ENCODE data around the gene BTNL9. TPM values are rescaled to one million over a fixed set of nuclear protein-coding genes. Genes with fewer than 3 reads are reported as not detected.
"Not testable (repeated sequence)": the region's sequence is repeated elsewhere in the genome, so short reads cannot be mapped to it uniquely, and the experiment has no call there.

Gene BTNL9
- total RNA-seq, 2 experiments from 2014 or later = not detected

DNA sequence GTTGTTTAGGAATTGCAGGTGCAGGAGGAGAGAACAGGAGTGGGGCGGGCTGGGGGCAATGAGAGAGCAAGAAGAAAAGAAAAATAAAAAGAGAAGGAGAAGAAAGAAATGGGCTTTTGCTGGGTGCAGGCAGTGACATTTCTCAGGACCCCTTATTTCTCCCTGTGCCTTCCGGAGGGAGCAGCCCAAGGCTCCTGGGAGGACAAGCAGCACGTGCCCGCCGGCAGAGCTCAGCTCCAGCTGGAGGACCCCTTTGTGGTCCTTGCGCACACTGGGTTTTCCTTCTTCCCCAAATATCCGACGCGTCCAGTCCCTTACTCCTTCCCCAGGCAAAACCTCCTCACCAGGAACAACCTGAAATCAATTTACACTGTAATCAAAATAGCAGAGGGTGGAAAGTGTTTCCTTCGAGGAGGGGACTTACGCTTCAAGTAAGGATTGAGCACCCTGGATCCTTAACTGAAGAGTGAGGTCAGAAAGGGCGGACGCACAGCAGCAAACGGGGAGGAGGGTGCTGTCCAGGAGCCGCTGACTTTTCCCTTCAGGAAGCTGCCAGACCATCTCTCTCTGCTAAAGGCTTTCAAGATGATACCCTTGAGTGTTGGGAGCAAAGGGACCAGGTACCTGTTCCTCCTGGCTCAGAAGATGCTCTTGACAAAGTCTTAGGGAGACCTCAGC lies 2.1 kb downstream of the BTNL9 start:
- CTCF ChIA-PET = no interaction called here
- POLR2A ChIA-PET = no interaction called here

DNA sequence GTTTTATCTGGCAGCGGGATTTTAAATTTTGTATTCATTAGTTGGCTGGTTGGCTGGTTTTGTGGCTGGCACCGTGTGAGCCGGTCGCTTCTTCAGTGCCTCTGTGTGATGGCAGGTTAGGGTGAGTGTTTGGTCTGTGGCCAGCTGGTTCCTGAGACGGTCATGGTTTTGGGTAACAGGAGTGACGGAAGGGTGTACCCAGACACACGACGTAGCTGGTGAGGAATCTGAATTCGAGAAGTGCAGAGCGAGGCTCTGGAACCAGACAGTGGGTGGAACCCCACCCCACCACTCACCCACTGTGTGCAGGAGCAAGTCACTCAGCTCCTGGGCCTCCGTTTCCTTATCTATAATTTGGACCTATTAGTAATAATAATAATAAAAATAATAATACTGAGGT lies 2.7 kb downstream of the BTNL9 start:
- POLR2A ChIA-PET = no interaction called here

DNA sequence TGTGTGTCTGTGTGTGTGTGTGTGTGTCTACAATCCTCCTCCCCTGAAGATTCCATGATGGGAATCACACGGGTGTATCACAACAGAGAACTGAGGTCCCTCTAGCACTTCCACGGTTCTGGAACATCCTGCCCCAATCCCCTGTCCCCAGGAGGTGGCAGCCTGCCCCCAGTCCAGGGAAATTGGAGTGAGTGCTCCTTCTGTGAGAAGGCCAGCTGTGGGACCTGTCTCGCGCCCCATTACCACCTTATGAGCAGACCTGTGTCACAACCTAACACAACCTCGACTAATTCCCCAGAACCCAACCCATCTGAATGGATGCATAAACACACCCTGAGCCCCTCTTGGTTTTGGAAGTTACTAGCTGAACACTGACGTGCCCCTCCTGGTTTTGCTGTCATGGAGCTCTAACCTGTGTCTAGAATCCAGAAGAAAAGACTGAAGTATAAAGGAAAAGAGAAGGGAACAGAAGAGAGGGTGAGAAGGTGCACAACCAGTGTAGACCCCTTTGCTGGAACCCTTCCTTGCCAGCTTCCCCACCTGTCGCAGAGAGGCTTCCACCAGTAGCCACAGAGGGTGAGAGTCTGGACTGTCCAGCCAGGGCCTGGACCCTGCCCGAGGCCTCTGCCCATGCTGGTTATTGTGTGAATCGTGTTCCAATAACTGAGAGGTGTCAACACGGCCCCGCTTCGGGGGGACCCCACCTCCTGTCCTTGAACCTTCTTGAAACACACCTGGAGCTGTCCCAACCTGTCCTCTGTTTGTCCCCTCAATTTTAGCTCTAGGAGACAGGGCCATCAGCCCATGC lies 3.4 kb downstream of the BTNL9 start:
- CTCF ChIA-PET = interaction anchor here (1.0 kb wide), 1 partner anchor 118 kb away, joined by 3 read pairs; no protein-coding TSS in a partner anchor
- POLR2A ChIA-PET = no interaction called here

More for the DNA sequence above, 2.7 kb downstream of the BTNL9 start:
- CTCF ChIA-PET = no interaction called here

DNA sequence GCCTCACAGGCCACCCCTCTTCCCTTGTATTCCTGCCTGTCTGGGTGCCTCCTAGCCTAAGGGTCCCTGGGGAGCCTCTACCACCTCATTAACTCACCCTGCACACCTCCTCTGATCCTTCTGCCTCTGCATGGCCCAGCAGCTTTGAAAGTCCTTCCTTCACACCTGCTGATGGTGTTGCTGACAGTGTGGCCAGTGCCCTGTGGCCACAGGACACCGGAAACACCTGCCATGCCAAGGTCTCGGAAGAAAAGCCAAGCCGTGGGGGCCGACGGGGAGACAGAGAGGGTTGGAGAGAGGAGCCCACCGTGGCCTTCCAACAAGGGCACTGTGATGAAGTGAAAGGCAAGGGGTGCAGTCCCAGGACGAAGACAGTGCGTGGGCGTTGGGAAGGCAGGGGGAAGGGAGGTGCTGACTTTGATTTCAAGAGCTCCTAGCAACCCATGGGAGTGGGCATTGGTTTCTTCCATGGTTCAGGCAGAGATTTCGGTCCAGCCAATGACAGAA lies 4.1 kb downstream of the BTNL9 start:
- ChIA-PET CTCF (interaction anchor here (1.0 kb wide), 1 partner anchor 119 kb away, joined by 3 read pairs; no protein-coding TSS in a partner anchor), POLR2A (no interaction called here)

DNA sequence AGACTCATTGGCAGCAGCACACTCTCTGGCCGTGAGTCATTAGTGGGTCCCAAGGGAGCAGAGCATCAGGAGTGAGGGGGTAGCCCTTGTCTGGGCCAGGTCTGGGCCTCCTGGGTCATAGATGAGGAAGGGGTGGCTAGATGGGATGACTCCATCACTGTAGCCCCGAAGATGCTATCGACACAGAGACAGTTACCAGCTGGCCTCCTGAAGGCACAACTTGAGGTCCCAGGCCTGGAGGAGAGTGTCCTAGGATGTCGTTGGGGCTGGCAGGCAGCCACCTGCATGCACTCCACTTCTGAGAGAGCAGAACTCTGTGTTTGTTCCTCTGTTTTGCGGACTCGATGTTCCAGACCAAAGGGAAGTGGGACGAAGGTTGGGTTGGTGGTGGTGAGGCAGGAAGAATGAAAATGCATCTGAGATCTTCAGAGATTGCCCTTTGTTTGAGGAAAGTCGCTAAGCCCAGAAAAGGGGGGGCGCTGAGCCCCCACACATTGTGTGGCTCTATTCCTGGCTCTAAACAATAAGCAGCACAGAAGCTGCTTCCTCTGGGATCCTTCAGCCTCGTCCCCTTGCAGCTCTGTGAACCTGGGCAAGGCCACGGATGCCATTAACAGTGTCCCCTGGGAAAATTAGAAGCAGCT lies 4.7 kb downstream of the BTNL9 start:
- POLR2A ChIA-PET = no interaction called here
- CTCF ChIA-PET = no interaction called here

DNA sequence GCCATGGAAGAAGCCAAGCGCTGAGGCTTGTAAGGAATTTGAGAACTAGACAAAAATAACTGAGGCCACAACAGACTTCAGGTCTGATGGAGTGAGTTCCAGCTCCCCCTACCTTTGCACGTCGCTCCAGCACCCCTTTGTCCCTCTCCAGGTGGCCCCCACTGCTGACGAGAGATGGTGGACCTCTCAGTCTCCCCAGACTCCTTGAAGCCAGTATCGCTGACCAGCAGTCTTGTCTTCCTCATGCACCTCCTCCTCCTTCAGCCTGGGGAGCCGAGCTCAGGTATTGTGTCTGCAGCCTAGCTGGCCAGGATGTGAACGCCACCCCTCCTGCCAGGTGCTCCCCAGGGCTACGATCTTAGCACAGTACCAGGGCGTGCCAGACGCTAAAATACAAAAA lies 5.2 kb downstream of the BTNL9 start:
- ChIA-PET CTCF (no interaction called here), POLR2A (no interaction called here)

DNA sequence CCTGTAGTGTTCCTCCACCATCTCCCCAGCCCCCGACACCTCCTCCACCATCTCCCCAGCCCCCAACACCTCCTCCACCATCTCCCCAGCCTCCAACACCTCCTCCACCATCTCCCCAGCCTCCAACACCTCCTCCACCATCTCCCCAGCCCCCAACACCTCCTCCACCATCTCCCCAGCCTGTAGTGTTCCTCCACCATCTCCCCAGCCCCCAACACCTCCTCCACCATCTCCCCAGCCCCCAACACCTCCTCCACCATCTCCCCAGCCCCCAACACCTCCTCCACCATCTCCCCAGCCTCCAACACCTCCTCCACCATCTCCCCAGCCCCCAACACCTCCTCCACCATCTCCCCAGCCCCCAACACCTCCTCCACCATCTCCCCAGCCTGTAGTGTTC lies 5.8 kb downstream of the BTNL9 start:
- CTCF ChIA-PET = not testable (repeated sequence)

DNA sequence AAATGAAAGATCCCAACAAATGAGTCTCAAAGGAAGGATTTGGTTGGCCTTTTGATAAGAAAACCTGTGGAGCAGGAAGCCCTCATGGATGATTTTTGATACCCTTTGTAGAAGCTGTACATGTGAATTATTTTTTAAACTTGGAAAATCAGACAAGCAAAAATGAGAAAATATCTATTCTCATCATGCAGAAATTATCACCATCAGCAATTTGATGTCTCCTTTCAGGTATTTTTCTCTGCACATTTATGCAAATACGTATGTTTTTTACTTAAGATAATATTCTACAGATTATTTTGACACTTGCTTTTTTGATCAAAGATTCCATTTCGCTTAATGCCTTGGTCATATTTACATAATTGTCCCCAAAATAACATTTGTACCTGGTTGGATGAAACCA lies 7.2 kb downstream of the BTNL9 start:
- ChIA-PET POLR2A (no interaction called here), CTCF (no interaction called here)

More for the DNA sequence above, 5.8 kb downstream of the BTNL9 start:
- POLR2A ChIA-PET = not testable (repeated sequence)

DNA sequence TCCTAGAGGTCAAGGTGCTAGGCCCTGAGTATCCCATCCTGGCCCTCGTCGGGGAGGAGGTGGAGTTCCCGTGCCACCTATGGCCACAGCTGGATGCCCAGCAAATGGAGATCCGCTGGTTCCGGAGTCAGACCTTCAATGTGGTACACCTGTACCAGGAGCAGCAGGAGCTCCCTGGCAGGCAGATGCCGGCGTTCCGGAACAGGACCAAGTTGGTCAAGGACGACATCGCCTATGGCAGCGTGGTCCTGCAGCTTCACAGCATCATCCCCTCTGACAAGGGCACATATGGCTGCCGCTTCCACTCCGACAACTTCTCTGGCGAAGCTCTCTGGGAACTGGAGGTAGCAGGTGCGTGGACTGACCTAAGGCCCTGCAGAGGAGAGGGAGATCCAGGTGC lies 7.9 kb downstream of the BTNL9 start:
- CTCF ChIA-PET = no interaction called here
- POLR2A ChIA-PET = no interaction called here

DNA sequence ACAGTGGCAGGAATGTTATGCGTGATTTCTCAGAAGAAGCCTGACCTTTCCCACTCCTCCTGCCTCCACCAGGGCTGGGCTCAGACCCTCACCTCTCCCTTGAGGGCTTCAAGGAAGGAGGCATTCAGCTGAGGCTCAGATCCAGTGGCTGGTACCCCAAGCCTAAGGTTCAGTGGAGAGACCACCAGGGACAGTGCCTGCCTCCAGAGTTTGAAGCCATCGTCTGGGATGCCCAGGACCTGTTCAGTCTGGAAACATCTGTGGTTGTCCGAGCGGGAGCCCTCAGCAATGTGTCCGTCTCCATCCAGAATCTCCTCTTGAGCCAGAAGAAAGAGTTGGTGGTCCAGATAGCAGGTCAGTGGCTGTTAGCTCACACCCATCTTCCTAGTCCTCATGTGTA lies 9.9 kb downstream of the BTNL9 start:
- POLR2A ChIA-PET = no interaction called here

DNA sequence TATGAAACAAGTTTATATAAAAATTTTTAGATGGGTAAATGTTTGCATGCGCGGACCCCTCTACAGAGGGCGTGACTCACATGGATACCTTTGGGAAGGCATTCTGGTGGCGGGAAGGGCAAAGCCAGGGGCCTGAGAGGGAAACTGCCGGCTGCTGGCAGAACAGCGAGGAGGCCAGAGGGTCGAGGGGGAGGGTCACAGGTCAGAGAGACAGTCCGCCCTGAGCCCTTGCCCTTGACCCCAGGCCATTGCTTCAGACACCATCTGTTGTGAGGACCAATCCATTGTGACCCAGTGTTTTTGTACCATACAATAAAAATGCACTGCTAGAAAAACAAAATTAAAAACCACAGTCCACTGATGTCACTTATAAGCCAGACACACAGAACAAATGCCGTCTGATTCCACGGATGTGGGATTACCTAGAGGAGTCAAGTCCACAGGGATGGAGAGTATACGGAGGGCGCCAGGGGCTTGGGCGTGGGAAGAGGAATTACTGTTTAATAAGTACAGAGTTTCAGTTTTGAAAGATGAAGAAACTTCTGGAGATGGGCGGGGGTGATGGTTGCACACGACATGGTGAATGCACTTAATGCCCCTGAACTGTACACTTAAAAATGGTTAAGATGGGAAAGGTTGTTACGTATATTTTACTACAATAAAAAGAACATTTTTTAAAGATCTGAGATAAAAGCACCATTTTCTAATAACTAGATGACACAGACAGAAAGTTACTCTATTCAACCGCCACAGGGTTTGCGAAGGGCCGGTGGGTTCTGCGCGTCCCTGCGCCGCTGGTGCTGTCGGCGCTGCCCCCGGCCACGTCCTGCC lies 12.0 kb downstream of the BTNL9 start:
- ChIA-PET POLR2A (no interaction called here), CTCF (no interaction called here)

More for the DNA sequence above, 9.9 kb downstream of the BTNL9 start:
- CTCF ChIA-PET = no interaction called here

DNA sequence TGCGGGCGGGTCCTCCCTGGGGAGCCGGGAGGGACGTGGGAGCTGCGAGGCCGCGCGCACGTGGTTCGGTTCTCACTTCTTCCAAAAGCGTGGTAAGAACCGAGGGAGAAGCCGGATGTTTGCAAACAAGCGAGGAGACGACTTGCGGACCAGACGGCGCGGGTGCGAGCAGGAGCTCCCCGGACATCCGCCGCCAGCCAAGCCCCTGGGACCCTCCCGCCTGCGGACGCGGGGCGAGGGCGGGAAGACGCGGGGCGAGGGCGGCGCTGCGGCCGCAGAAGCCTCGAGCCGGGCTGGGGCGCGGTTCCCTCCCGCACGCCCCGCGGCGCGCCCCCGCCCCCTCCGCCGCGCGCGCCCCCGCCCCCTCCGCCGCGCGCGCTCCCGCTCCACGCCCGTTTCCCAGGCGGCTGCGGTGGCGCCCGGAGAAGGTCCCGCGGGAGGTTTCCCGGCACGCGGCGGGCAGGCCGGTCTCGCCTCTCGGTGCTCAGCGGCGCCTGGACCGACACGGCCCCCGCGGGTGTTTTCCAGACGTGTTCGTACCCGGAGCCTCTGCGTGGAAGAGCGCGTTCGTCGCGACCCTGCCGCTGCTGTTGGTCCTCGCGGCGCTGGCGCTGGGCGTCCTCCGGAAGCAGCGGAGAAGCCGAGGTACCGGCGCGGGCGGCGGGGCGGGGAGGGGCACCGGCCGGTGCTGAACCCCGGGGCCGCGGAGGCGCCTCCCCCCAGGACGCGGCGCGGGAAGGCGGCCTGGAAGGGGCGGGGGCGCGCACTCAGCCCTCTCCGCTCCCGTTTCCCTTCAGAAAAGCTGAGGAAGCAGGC lies 12.8 kb downstream of the BTNL9 start:
- POLR2A ChIA-PET = no interaction called here
- CTCF ChIA-PET = no interaction called here

DNA sequence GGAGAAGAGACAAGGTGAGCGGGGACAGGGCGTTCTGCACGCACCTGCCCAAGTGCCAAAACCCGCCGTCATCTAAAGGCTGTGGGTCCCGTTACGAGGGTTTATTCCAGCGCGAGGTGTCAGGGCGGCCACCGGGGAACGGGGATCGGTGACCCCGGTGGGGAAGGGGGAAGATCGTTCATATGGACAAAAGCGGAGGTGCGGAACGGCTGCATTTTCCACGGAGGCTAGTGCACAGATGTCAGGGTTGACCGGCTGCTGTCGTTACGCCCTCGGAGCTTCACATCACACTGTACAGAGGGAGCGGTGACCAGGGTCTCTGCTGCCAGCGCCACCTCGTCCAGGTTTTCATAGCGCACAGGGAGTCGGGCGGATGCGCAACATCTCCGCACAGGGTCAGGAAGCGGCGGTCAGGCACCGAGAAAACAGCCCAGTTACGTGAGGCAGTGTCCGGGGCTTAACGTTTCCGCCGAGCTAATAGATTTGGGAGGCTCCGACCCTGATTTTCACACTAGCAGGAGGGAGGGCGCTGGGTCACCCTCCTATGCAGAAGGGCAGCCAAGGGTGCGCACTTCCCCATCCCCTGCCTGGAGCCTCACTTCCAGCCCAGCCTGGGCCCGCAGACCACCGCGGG lies 13.5 kb downstream of the BTNL9 start:
- CTCF ChIA-PET = no interaction called here
- POLR2A ChIA-PET = no interaction called here

DNA sequence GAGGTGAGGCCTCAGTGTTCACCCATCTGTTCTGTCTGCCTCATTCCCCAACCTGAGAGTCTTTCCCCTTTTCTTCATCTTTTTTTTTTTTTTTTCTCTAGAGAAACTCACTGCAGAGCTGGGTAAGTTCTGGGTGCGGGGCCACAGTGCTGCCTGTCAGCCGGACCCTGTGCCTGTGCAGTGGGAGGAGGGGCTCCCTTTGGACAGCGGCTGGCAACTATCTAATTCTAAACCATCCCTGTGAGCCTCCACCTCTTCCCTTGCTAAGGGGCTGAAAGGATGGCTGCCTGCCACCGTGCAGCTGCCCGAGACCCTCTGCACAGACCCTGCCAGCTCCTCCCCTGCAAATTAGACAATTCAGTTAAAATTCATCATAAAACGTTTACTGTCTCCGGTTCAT lies 14.1 kb downstream of the BTNL9 start:
- CTCF ChIA-PET = interaction anchor here (0.6 kb wide), 1 partner anchor 50 kb away, joined by 3 read pairs; no protein-coding TSS in a partner anchor
- POLR2A ChIA-PET = no interaction called here

DNA sequence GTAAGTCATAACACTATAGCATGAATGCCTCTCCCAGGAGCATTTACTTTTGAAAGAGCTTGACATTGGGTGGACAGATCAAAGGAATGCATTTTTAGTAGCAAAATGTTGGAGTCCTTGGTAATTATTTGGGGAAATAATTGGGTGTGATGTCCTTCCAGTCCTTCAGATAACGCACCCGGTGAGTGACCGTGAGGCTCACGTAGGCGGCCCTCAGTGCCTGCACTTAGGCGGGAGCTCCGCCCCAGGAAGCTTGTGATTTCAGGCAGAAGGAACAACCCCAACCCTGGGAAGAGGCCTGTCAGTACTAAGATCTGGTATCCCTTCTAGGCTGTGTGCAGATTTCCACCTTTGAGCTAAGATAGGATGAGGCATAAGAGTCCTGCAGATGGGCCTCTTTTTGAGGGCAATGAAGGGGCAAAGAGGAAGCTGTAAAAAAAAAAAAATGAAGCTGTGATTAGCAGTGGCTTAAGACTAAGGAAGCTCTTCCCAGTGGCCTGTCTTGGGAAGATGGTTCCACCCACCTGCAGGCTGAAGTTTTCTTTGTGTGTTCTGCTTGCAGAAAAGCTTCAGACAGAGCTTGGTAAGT lies 14.9 kb downstream of the BTNL9 start:
- ChIA-PET CTCF (no interaction called here), POLR2A (no interaction called here)

DNA sequence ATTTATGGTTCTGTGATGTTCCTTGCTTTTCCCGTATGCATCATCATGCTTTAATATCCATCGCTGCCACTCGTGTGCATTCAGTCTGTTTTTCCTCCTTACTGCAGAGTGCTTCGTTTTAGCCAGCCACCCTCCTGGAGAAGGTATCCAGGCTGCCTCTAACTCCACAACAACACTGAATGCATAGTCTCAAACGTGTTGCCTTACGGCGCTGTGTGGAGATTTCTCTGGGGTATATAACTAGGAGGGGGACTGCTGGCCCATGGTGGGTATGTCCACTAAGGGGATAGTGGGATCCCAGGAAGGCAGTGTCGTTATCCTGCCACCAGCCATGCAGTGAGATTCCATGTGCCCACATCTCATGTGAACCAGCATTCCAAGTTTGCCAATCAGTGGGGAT lies 16.4 kb downstream of the BTNL9 start:
- ChIA-PET CTCF (no interaction called here), POLR2A (no interaction called here)

DNA sequence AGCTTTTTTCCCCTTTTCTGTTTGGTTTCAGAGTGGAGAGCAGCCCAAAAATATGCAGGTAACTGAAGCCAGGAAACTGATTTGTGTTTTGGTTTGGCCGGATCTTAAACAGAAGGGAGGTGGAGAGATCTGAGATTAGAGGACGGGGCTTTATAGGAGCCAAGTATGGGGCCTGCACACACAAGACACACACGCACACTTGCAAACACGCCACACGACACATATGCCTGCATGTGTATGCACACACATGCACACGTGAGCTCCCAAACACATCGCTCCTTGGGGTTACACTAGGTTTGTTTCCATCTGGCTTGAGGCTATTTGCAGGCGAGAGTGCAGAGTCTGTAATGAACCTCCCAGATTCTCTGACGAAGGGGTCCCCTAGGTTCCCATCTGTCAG lies 18.3 kb downstream of the BTNL9 start:
- CTCF ChIA-PET = interaction anchor here (0.7 kb wide), 1 partner anchor 82 kb away, joined by 3 read pairs; no protein-coding TSS in a partner anchor

DNA sequence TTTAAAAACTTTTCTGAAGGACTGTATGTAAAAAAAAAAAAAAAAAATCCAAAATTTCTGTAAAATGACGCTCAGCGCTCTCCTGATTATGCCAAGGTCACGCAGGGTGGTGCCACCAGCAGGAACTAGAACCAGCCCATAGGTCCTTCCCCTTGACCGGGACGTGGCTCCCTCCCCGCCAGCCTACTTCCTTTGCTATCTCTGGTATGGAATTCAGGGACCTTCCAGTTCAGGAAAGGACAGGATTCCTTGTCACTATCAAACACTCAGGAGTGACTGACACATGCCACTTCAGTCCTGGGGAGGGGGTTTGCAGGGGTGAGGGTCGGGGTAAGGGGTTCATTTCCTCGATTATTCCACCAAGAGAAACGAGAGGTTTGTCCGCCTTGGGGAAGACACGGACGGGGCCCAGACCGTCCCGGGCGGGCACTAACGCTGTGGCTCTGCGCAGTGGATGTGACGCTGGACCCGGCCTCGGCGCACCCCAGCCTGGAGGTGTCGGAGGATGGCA lies 18.8 kb downstream of the BTNL9 start:
- POLR2A ChIA-PET = no interaction called here
- CTCF ChIA-PET = interaction anchor here (0.7 kb wide), 1 partner anchor 83 kb away, joined by 3 read pairs; no protein-coding TSS in a partner anchor

More for the DNA sequence above, 18.3 kb downstream of the BTNL9 start:
- POLR2A ChIA-PET = no interaction called here

Data from activated CD8-positive, alpha-beta memory T cell treated with anti-CD3 and anti-CD28 coated beads for 36 hours (primary cell).